Measurements from ENCODE around the gene DOCK1.

The DOCK1 gene

DNA sequence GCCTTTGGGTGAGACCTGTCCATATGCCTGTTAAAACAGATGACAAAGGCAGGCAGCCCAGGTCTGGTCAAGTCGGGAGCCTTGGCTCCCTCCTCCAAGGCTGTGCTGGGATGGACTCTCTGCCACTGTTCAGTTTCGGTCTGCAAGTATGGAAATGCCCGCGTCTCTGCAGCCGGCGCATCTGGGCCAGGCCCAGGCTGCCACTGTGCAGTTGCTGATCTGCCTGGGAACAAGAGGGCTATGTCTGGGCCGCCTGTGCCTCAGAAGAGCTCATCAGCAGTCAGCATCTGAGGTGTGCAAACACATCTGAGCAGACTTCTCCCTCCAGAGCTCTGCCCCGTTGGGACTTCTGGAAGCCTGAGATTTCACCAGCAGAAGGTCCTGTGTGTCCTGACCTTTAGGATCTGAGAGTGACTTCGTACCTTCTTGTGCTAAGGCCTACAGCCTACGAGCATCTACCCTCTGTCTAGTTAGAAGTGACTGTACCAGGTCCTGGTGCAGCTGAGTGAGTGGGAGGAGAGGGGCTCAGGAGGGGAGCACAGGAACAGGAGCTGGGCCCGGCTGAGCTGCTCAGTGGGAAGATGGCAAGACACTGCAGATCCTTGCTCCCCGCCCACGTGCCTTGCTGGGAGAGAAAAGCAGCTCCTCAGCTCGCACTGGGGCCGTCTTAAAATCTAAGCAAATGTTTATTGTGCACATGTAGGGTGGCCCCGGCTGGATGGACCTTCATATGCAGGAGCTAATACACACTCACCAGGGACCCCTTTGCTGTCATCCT lies 50.9 kb downstream of the DOCK1 start:
- no peak for DNase-seq

DNA sequence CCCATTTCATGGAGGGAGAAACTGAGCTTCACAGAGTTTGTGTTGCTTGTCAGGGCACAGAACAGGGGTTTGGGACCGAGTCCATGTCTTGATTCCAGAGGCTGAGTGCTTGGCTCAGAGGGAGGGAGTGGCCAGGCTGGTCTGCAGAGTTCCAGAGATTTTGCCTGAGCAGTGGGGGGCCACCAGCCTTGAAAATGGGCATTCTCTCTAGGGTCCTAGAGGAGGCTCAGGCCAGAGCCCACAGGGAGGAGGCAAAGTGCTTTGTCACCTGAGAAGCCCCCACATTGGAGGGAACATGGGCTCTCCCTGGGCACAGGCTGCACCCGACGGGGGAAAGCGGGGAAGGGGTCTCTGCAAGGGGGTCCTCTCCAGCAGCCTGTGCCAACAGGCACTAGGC lies 51.5 kb downstream of the DOCK1 start:
- no peak for DNase-seq

DNA sequence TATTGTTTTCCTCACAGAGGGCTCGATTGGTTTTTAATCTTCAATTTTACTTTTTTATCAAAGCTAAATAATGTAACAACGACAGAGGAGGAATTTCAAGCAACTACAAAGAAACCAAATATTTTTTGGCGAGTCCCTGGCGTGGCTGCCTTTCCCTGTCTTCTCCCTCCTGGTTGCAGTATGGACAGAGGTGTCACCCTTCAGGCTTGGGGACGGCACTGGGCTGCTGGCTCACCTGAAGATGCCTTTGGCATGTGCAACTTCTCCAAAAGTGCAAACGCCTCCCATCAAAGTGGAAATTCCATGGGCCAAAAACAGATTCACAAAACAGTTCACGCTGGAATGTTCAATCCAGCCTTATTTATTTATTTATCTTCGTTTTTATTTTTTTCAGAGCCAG lies 51.9 kb downstream of the DOCK1 start:
- no peak for DNase-seq

DNA sequence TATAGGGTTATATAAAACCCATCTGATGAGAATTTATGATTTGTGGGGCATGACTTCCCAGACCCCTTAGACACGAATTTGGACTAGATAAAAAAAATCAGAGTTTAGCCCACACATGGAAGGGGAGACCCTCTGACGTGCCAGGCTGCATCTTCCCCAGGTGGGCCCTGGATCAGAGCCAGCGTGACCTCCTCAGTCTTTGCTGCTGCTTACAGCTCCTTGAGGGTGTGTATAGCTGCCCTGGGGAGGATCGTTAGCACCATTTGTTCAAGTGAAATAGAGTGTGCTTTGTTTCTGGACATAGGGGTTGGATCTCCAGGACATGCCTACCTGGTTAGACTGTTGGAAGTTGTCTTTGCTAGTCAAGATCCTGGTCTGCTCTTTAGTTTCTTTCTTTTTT lies 54.2 kb downstream of the DOCK1 start:
- no peak for DNase-seq

DNA sequence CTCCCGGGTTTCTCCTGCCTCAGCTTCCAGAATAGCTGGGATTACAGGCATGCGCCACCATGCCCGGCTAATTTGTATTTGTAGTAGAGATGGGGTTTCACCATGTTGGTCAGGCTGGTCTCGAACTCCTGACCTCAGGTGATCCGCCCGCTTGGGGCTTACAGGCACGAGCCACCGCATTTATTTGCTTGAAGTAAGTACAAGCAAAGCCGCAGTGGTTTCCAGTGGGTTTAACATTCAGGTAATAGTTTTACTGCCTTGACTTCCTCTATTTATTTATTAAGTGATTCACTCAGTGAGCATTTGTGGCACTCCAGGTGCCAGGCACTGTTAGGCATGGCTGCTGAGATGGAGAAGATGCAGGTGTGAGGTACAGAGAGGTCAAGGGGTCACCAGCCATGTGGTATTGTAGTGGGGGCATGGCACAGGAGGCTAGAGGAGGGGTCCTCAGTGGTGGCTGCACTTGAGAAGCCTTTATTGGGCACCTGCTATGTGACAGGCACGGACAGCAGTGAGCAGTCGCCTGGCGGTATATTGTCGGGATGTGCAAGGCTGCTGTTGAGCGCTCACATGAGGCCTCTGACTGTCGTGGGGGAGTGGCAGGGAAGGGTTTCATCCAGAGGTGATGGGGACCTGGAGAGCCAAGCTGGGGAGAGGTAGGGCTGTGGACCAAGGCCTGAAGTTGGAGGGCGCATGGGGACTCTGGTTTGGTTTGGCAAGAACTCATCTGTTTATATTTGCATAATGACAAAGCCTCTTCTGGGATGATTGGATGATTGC lies 54.9 kb downstream of the DOCK1 start:
- DNase-seq, result no peak

DNA sequence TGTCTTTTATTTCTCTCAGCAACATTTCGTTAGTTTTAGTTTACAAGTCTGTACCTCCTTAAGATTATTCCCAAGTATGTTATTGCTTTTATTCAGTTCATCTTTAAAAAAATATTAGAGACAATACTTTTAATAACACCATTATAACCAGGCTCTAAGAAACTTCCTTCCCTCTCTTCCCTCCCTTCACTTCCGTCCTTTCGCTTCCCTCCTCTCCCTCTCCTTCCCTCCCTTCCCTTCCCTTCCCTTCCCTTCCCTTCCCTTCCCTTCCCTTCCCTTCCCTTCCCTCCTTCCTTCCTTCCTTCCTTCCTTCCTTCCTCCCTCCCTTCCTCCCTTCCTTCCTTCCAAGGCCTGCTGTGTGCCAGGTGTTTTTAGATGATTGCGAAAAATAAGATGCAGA lies 58.1 kb downstream of the DOCK1 start:
- no peak for DNase-seq

DNA sequence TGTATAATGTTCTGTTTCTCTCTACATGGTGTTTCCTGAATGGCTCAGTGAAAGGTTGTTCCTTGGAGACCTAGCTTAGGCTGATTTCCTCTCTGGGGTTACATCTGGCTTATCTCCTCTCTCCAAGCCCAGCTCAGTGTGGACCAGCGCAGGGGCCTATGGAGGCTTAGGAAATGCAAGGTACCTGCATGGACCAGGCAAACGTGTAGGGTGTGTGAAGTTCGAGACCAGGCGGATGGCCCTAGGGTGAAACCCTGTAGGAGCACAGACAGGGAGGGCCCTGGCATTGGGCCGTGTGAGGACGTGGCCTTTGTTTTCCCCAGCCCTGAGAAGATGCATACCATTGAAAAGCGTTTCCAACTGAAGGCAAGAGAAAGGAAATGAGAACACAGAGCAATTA lies 59.0 kb downstream of the DOCK1 start:
- DNase-seq, result no peak

DNA sequence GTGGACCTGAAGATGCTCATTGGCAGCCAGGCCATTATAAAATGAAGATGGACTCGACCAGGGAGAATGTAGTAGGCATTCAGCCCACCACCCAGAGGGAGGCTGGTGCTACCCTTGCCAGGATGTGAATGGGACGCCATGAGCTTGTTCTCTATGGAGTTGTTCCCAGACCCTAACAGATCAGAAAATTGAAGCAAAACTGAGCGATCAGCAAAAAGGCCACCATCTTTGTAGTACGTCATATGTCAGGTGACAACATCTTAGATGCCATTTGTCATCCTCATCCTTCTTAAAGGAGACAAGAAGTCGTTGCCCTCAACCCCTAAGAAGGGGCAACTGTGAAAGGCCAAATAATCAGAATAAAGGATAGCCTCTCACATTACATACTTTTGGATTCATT lies 61.7 kb downstream of the DOCK1 start:
- no peak for DNase-seq

DNA sequence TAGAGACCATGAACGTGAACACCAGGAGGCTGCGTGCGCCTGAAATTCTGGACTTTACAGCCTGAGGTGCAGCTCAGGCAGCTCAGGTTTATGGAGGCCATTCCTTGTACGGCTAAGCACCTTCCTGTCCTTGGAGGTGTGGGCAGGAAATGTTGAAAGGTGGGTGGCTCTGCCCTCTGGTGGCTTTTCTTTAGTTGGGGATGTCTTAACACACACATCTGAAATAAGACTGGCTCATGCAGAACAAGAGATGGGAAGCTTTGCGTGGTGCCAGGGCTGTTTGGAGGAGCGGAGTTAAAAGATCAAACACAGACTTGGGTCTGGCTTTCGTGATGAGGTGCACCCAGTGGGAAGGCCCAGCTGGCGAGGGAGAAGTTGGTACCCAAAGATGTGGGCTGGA lies 64.1 kb downstream of the DOCK1 start:
- no peak for DNase-seq

DNA sequence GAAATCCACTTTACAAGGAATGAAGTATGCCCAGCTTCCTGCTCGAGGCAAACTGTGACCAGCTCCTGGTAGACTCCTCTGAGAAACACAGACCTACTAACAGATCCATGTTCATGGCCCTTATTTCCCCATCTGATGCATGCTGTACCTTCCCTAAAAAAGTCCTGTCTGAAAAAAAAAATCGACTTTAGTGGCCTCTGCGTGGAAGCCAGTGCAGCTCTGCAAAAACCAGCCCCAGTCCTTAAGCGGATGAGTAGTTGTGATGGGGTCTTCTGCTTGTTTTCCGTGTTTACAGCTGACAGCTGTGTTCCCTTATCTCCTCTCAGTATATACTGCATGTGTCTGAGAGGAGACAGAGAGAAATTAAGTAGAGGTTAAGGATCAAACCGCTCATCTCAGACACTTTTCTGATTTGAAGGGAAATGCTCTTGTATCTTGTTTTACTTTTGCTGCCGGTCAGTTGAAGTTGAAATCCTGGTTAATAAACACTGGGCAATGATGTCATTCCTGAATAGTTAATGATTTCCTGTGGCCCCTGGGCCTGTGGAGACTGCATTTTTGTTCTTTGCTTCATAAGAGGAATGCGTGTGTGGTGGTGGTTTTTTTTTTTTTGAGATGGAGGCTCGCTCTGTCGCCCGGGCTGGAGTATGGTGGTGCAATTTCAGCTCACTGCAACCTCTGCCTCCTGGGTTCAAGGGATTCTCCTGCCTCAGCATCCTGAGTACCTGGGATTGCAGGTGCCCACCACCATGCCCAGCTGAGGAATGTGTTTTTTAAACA lies 67.6 kb downstream of the DOCK1 start:
- no peak for DNase-seq

DNA sequence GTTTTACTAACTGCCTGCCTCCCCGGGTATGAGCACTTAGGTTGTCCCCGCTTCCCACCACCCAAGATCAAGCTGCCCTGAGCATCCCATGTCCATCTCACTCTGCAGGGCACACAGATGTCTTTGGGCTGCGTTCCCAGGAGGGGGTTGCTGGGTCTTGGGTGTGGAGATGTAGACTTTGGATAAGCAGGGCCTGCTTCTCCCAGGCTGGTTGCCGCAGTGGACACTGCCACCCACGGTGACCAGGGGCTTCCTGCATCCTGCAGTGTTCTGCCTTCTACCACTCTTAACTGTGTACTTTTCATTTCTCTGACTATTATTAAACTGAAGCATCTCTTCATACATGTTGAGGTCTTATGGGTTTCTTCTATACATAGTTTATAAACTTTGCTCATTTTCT lies 70.0 kb downstream of the DOCK1 start:
- DNase-seq, result no peak

DNA sequence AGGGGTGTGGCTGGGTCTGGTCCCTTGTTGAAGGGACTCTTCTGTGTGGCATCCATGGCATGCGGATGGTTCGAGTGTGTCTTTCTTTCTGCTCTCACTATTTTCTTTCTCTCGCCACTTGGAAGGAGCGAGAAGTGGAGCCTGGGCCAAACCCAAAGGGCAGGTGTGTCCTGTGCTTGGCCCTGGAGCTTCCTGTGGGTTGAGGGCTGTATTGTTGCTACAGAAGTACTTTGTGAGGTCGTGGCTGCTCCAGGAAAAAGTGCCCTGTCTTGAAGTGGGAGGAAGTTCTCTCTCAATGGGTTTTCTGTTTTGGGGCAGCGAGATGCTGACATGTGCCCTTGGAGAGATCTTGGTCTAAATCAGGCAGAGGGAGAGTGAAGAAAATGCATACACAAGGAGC lies 72.0 kb downstream of the DOCK1 start:
- DNase-seq, result no peak

DNA sequence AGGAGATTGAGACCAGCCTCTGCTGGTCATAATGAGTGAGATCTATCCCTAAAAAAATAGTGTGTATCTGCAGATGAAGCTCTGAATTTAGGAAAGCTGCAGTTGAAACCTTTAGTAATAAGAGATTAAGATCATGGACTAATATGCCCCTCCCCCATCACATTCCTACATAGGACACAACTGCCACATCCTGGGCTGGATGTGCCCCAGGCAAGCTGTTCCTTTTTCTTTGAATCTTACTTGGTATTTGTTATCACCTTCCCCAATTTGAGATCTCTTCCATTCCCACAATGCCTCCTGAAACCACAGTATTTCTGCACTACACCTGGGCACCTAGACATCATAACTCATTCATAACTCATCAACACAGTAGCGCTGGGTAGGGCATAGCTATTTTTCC lies 74.1 kb downstream of the DOCK1 start:
- DNase-seq, result no peak

DNA sequence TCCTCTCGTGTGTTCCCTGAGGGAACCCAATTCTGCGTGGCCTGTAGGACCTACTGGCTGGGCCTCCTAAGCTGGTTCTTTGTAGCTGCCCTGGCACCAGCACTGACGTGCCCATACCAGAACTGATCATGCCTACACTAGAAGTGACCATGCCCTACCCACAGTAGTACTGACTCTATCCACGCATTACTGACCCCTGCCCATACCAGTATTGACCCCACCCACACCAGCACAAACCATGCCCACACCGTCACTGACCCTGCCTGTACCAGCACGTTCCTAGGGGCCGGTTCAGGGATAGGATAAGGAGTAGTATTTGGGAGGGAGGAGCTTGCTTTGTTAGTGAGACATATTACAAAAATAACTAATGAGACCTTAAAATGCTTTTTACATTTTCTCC lies 88.0 kb downstream of the DOCK1 start:
- no peak for DNase-seq

DNA sequence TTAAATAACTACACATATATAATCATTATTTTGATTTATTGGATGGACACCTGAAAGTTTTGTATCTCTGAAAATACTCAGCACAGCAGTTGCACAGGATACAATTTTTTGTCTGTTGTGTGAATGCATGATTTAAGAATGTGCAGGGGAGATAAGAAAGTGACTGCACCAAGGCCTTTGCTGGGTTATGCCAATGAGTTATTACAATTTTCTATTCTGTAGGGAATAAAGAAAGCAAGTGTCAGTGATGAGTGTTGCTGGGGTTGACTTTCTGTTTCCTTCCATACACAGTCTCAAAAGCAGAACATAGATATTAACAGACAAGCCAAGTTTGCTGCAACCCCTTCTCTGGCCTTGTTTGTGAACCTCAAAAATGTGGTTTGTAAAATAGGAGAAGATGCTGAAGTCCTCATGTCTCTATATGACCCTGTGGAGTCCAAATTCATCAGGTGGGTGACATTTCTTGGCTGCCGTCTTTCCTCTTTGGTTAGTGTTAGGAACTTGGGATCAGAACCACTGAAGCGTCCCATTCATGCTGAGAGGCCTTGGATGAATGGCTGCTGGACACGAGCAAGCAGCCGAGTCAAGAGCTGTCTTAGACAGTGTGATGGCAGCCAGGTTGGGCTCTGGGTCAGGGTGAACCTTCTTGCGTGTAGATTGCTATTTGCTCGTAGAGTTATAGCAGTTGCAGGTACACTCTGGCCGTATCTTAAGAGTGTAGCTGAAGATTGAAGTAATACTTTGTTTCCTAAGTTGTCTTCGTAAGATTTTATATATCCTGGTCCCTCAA lies 92.8 kb downstream of the DOCK1 start:
- no peak for DNase-seq

DNA sequence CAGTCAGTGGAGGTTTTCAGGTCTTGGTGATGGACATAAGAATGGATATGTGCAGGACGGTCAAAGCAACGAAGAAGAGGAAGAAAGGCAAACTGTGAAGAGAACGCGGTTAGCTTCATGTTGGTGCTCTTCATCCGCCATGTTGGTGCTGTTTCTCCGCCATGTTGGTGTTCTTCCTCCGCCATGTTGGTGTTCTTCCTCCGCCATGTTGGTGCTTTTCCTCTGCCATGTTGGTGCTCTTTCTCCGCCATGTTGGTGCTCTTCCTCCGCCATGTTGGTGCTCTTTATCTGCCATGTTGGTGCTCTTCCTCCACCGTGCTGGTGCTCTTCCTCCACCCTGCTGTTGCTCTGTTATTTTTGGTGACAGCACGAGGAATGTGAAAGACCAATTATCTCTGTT lies 95.4 kb downstream of the DOCK1 start:
- DNase-seq, result no peak

DNA sequence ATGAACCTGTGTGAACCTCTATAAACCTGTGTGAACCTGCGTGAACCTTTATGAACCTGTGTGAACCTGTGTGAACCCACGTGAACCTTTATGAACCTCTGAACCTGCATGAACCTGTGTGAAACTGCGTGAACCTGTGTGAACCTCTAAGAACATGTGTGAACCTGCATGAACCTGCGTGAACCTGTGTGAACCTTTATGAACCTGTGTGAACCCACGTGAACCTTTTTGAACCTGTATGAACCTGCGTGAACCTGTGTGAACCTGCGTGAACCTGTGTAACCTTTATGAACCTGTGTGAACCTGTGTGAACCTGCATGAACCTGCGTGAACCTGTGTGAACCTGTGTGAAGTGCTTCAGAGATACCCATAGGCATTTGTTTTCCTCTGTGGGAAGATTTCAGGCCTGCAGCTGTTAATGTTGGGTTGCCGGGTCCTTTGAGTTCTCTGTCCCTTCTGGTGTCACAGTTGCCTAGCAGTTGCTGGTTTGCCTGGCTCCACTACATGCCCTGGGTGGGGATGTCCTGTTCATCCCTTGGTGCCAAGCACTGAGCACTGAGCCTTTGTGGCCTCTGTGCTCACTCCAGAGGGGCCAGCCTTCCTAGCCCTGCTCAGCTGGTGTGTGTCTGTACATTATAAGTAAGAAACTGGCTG lies 97.9 kb downstream of the DOCK1 start:
- DNase-seq, result no peak

DNA sequence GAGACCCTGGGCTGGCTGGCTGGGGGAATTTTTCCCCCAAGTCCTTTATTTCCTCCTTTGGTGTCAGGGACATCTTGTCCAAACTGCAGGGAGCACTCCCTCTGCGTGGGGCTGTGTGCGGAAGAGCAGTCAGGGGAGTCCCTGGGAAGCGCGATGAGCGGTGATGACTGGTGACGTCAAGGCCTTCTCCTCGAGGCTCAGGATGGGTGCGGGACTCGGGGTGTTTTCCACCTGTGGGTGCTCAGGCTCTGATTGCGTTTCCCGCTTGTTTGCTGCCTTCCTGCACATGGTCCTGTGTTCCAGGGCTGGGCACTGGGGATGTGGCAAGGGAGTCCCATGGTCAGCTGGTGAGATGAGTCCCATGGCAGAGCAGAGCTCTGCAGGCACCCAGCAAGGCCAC lies 101.2 kb downstream of the DOCK1 start:
- DNase-seq, result no peak

DNA sequence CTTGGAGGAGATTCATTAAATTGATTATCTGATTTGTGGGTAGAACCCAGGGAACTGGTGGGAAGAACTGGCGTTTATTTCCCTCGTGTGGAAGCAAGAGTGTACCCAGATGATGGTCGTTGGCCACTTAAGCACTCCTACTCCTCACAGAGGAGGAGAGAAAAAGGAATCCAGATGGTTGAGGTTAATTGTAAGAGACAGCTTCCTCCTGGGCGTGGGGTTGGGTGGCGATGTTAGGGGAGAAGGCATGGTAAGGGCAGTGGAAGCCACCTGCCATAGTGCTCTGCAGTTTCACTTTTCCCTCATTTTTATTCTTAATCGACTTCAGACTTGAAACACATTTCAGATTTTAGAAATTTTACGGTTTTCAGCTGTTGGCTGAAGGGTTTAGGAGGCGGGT lies 104.1 kb downstream of the DOCK1 start:
- DNase-seq, result no peak

DNA sequence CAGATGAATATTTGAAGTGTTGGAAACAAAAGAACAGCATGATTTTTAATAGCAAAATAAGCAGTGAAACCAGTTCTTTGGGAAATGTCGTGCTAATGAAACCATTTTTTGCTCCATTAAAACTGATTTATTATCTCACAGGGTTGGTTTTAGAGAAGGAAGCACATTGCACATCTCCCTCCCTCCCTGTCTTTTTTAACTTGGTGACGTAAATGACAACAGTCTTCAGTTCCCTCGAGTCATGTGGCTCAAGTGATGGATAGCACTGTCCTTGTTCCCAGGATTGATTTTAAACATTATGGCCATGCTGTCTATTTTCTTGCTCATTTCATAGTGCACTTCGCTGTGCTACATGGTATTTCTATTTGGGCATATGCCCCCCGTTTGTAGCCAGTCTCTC lies 105.9 kb downstream of the DOCK1 start:
- DNase-seq, result no peak

DNA sequence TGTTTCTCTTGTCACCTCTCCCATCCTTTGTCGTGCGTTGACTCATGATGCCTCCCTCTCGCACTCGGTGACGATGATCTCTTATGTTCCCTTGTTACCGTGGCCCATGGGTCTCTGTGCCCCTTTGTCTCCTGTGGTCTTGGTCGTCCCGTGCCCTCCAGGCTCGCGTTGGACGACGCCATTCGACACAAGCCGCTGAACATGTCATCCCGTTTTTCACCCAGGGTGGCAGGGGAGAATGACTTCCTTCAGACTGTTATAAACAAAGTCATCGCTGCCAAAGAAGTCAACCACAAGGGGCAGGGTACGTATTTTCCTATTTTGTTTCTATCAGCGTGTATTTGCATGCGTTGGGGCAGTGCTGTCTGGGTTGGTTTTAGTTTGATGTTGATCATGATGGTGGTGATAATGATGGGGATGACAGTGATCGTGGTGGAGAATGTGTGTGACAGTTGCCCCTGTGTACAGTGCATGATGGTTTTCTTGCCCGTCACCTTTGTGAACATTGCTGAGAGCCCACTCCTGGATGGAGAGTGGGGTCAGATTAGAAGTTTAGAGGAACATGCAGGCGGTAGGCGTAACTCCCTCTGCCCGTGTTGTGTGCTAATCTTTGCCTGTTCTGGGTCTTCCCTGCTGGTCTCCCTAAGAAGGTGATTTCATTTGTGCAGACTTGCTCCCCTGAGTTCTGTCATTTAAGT lies 107.0 kb downstream of the DOCK1 start:
- DNase-seq, result no peak

DNA sequence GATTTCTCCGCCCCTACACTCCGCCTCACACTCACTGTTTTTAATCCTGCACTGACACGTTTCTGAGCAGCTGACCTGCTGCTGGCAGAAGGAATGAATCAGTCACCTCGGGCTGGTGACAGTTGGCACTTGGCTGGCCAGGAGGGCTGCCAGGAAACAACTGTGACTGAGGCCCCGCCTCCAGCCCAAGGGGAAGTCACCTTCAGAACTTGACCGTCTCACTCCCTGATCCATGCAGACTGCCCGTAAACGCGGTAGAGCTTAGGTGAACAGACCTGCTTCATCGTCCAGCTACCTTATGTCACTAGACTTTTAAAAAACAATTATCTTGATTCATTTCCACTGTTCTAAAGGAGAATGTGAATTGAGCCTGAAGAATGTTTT lies 107.5 kb downstream of the DOCK1 start:
- DNase-seq, result no peak
